Stimulated activated CD8-positive, alpha-beta memory T cell treated with anti-CD3 and anti-CD28 coated beads, Interleukin-12 subunit alpha, Interleukin-12 subunit beta, amount 100 ng/mL, for 4 hours (primary cell): ENCODE results near the gene DGKI.

ENCODE experiments used
- DNase-seq: peaks from one replicate; pipeline ENCODE4 v3.0.0-alpha.2; 2020; ENCODE audit warnings: low read depth

The DGKI gene

DNA sequence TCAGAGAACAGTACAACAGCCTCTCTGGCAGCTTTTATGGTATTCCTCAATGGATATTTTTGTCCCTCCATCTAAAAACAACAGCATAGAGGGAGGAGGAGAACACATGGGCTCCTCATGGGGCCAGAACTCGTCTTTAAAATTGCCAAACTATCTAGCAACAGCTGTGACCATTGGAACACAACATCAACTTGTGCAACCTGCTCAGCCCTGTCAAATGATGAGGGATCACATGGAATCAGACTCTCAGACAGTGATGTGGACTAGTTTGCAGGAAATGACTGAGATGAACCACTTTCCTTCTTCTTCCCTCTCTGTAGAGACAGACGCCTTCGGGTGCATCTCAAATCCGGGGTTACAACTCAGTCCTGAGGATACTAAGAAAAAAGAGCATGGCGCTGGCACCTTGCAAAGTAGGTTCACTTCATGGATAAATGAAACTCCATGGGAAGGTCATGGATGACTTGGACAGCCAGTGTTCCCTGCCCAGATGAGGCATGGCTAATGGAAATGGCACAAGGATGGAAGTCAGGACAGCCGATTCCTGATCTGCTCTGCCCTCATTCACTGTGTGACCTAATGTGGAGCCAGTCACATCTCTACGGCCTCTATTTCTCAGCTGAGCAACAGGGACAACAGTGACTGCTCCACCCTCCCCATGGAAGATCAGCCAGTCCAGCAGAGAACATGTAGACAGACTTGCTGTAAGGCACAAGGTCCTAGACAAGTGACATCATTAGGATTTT, 24.6 kb upstream of the DGKI start:
- DNase-seq = no peak

DNA sequence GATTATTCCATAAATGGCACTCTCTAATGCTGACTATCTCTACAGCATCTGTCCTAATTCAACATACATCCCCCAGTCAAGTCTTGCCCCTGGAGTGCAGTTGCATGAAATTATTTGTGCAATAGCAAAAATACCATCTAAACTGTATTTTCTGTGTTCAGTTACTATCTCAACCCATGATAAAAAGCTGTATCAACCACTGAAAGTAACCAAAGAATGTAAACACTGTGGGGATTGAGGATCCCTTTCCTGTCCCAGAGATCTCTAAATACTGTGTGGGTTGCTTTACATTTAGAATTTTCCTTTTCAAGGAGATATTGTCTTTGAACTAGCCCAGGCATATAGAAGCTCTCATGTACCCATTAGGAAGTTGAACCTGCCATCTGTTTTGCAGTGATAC, 23.9 kb upstream of the DGKI start:
- DNase-seq = no peak

DNA sequence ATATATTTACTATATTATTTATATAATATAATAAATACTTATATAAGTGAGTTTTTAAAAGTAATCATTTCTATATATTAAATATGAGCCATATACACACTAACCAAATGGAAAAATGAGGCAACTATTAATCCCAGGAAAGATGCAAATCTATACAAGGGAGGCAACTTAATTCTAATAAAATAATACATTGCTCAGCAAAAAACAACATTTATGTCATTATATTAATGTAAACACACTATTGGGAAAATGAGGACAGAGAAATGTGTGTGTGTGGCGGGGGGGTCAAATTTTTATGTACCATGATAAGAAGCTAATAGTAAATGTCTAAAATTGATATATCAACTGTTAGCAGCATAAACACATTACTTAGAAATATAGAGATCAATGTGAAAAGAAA, 23.3 kb upstream of the DGKI start:
- no peak for DNase-seq

DNA sequence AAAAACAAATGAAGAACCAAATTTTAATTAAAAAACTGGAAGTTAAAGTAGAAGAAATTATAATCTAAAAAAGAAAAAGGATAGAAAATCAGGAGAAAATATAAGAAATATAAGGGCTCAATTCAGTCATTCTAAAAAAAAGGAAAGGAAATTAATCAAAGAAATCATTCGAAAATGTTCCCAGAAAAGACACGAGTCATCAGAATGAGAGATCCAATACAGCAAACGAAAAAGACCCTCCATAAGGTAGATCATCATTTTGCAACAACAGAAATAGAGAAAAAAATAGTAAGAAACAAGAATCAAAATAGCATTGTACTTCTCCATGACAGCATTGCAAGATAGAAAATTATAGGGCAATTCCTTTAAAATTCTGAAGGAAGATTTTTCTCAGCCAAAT, 22.5 kb upstream of the DGKI start:
- DNase-seq = no peak

DNA sequence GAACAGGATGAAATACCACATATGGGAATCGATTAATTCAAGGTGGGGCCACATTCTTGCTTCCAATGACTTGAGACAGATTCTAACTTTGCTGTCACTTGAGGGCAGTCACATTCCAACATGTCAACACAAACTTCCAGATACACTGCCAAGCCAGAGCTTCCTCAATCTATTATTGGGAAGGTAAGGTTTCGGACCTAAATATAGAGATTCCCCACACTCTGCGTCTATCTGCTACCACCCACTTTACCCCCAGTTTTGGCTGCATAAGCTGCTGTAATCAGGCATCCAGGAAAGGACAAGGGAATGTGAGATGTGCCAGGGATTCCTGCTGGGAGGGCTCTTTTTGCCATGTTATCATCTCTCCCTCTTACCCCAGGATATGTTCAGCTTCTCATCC, 20.5 kb upstream of the DGKI start:
- DNase-seq = no peak

GRCh38 chr7:137865764-137866163, 19.0 kb upstream of the DGKI start:
- DNase-seq = no peak

- DNase-seq = no peak
Observed at GRCh38 chr7:137862964-137863363, 16.2 kb upstream of the DGKI start.

DNA sequence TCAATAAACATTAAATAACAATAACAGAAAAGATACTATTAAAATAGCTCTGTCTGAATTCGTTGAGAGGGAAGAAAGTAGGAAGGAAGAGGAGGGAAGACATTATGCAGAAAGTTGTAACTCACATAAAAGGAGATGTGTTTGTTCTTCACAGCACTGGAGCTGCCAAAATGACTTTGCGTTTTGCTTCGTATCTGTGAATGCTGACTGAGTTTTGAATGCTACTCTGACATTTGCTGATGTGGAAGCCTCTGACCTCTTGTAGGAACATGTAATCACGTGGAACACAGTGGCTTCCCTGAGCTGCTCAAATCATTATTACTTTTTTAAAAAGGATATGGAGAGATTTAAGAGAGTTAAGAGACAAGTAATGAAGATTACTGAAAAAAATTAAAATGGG, 15.6 kb upstream of the DGKI start:
- DNase-seq = no peak

DNA sequence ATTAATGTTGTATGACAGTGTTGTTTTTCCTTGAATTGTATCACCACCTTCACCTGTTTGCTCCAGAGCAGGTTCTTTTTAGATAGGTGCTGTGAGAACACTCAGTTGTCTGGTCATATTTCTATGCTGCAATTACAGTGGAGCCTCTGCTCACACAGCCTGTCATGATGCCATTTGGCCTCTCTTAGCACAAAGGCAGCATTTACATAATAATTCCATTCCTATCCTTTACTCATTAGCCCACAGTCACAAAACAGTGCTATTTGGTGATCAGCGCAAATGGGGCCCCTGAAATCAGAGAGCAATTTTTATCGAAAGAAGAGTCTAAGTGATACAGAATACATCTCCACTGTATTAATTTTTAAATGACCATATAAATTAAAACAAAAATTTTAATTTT, 13.8 kb upstream of the DGKI start:
- no peak for DNase-seq

GRCh38 chr7:137853053-137853452, 6.3 kb upstream of the DGKI start:
- no peak for DNase-seq

DNA sequence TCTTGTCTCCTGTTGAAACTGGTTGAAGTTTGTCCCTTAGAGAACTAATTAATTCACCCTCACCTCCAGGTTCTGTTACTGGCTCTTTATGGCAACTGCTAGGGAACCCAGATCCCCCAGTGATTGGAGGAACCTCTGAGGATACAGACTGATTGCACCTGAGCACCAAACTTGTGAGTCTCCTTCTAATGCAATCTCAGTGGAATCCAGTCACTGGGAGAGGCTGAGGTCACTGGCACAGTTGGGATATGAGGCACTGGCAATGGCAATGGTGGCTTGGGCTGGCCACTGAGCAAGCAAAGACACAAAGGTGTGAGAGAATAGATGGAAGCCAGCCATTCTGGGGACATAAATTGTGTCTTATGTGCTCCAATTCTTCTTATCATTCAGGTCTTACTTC, 5.3 kb upstream of the DGKI start:
- no peak for DNase-seq

DNA sequence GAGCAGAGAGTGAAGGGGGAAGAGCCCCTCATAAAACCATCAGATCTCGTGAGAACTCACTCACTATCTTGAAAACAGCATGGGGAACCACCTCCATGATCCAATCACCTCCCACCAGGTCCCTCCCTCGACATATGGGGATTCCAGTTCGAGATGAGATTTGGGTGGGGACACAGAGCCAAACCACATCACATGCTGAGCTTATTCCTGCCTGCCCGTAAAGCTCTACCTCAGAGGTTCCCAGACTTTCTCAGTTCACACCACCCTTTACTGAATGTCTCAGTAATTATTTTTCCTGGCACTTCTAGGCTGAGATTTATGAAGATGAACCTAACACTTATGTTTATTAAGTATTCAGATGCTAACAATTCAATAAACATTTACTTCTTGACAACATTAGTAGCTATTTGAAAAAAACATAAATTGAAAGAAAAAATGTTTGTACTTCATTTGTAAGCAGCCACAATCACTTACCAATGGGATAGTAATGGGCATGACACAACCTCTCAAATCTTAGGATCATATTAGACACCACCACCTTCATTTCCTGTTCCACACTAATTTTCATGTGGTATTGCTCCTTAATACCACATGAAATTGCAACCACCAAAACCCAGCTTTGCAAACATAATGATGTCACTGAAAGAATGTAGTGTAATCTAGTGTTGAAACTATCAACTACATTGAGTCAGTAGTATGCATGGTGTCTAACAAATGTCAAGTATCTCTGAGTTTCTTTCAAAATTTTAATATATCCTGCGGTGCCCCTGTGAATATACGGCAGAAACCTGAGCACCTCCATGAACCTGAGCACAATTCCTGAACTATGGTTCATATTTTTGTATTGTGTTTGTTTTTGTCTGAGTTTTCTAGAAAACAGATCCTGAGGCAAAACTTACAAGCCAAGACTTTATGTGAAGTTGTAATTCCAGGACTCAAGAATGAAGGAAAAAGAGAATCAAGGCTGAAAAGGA, 4.5 kb upstream of the DGKI start:
- no peak for DNase-seq

DNA sequence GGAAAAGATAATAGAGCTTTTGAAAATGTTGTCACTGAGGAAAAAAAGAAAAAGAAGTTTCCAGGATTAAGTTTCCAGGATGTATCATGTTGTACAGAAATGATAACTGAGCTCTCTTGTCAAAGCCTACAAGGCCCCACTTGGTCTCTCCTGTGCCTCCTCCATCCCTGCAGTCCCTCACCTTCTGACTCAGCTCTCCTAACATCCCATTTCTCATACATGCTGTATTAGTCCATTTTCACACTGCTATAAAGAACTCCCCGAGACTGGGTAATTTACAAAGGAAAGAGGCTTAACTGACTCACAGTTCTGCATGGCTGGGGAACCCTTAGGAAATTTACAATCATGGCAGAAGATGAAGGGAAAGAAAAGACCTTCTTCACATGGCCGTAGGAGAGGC, 3.8 kb upstream of the DGKI start:
- DNase-seq = no peak

GRCh38 chr7:137848095-137848494, 1.3 kb upstream of the DGKI start:
- no peak for DNase-seq

DNA sequence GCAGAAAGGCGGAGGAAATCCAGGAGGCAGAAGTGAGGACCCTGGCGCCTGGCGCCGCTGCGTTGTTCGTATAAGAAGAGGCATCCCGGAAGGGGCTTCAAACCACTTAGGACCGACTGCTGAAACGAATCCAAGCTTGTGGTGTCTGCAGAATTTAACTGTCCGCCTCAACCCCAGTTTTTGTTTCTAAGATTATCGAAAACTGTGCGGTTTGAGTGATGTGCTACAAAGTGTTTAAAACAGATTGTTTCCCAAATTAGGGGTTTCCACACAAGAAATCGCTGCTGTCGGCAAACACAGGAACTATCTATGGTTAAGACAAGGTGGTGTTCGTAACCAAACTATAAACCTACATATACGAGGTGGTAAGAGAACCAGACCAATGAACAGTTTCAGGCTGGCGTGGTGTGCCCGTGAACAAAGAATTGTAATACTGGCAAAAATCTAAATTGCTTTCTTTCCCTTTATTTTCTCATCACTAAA, 835 bp upstream of the DGKI start:
- no peak for DNase-seq

DNA sequence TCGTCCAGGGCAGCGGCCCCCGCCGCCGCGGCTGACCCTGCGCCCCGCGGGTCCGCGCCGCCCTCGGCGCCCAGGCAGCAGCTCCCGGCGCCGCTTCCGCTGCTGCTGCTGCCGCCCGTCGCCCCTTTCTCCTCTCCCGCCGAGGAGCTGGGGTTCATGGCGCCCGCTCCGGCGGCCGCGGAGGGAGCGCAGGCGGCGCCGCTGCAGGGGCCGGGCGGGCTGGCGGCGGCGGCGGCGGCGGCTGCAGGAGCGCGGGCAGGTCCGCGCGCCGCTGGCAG, 286 bp downstream of the DGKI start:
- DNase-seq = no peak

DNA sequence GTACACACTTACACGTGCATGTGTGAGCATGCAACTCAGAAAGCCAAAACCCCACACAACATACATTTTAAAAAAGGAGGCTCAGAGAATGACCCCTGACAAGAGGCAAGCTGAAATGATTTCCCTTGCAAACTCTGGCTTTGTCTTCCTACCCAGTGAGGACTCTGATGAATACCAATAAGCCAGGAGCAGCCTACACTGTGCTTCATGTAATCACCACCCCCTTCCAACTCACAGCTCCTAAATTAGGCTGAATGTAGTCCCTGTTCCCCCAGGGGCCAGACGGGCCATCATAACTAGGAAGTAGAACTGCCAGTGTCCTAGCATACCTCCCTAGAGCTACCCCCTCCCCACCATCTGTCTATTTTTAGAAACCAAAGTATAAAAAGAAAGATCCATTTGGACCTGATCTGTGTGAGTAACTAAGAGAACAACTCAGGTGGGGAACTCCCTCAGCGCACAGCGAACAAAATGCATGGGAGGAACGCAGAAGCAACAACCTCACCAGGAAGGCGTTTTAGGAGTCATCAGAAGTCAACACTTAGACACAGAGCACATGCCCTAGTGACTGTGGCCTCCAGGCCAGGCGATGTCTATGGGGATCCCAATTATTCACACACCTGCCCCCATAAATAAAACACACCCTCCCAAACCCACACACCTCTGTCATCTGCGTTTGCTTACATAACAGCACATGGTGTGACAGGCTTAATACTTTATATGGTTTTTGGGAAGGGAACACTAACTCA, 1.9 kb downstream of the DGKI start:
- DNase-seq = no peak

GRCh38 chr7:137839903-137840779, 6.6 kb downstream of the DGKI start:
- no peak for DNase-seq

DNA sequence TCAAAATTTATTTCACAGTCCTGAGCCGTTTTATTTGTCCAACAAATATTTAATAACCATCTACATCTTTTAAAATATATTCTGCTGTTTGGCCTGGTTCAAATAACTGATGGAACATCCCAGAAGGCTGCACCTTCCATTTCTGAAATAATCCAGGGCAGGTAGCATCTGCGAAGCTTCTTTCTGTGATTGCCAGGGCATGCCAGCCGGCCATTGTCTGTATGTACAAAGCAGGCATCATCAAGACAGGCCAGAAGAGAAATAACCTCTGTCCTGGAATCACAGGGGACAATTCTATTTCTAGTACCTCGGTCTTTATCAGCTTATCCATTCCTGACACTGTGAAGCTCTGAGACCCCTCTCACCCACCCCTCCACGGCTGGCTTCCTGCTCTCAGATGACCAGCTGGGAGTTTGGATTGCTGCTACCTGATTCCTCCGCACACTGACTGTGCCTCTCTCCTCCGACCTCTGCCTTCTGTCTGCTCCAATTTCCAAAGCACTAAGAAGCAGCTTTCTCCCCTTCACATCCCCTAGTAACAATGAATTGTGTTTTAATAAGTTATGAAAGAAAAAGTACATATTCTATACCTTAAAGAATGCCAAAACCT, 8.0 kb downstream of the DGKI start:
- no peak for DNase-seq

GRCh38 chr7:137836541-137836940, 10.2 kb downstream of the DGKI start:
- no peak for DNase-seq

DNA sequence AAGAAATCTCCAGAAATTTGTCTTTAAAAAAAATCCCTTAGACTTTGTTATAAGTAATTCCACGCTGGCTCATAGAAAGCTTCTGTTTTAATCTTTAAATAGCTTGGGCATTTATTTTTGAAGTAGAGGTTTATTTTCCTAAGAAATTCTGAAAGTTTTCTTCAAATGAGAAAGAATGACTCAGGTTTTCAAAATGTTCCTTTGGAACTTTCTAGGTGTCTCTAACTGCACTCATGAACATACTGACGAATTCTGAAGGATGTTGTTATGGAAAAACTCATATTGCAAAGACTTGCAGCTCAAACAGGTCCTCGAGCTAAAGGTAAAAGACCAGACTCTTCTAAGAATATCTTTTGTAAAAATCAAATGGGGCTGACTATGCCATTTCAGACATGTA, 10.7 kb downstream of the DGKI start:
- no peak for DNase-seq
